SK-MEL-5 (cell line): ENCODE results near the gene TFRC. TPM values are rescaled to one million over a fixed set of nuclear protein-coding genes. Genes with fewer than 3 reads are reported as not detected.
"Not testable (repeated sequence)": the region's sequence is repeated elsewhere in the genome, so short reads cannot be mapped to it uniquely, and the experiment has no call there.

Experiments used
- DNase-seq: peaks from one replicate; pipeline ENCODE4 v3.0.0-alpha.2; 2016; ENCODE audit warnings: low read depth, low spot score
- in situ Hi-C: cut with HindIII; loops from 2 replicates; pipeline ENCODE4 v1.10.0; 2016; ENCODE audit warnings: low sequenced_read_pairs, high pct_unique_total_duplicates, low pct_unique_long_range_greater_than_20kb
- total RNA-seq: library from RNA; depleted of rRNA; stranded (reverse); fragments of >200 nt; shearing (Covaris generic); gene quantifications from 2 replicates; pipeline ENCODE4 v1.2.3, GENCODE V29; 2014

TFRC gene
- total RNA-seq, 1 experiment from 2014 or later: 331 TPM

DNA sequence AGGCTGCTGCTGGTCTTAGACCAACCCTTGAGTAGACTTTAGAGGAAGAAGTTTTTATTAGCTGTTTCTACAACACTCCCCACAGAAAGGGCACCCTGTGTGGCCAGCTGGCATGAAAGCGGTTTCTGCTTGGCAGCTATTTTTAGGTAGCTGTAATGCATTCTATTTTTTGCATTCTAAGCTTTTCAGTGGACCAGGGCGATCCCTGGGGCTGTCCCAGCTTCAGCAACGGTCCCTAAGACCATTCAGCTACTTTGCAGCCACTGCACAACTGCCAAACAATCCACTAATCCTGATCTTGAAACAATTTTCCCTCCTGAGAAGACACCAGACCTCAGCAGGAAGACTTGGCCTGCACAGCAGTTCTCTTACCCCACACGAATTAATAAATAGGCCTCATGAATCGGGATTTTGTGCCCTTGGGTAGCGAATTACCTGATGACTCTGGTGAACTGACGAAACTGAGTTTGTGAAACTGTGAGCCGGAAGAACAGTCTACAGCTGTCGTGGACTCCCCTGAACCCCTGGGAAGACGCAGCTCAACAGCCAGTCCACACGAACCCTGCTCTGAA is 14.6 kb upstream of the TFRC start:
- peak; percentile 17 for DNase-seq
- in situ Hi-C loops: no loop called here

DNA sequence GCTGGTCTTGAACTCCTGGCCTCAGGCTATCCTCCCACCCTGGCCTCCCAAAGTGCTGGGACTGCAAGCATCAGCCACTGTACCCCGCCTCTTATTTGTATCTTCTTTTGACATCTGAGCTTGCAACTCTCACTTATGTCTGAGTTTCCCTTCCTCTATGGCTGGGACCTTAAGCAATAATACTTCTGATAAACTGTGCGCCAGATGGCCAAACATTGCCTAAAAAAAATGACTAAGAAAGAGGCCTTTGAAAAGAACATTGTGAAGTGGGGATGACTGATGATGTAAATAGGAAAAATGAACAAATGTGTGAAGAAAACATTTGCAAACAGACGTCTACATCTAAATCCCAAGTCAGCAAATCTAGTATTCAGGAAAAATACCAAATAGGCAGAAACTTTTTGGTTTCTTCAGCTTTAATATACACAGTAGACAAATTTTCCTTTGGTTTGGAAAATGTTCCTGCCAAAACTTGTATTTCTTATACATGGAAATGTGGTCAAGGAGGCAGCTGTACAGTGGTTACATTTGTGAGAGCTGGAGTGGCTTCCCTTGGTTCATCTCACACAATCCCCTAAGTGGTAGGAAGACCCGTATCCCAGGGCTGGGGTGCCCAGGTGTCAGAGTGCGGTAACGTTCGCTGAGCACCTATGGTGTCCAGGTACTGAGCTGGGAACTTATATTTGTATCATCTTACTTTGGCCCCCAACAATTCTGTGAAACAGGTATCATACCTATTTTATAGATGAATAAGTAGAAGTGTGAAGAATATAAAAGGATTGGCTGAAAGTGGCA is 11.6 kb upstream of the TFRC start:
- in situ Hi-C loops: no loop called here
- DNase-seq: peak; percentile 48

- DNase-seq: no peak
- in situ Hi-C loops: no loop called here
Observed at GRCh38 chr3:196087906-196088305, 6.0 kb upstream of the TFRC start.

DNA sequence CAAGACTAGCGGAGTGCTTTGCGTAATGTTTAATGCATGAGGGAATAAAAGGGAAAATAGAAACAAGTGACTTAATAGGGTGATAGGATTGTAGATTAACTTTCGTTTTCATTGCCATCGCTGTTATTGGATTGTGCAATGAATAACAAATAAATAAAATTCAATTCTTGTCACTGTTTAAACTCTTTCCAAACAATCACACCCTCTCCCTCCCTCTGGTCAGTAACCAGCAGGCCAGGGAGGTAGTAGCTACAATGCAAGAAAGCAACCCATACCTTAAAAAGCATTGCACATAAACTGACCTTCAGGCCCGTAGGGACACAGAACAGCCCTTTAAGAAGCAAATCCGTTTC is 705 bp upstream of the TFRC start:
- in situ Hi-C loops: no loop called here
- no peak for DNase-seq

GRCh38 chr3:196081002-196081833 is 672 bp downstream of the TFRC start:
- peak; percentile 51 for DNase-seq
- in situ Hi-C loops: no loop called here

- DNase-seq, in situ Hi-C loops: not testable (repeated sequence)
Observed at GRCh38 chr3:196080101-196080846, 1.6 kb downstream of the TFRC start.

DNA sequence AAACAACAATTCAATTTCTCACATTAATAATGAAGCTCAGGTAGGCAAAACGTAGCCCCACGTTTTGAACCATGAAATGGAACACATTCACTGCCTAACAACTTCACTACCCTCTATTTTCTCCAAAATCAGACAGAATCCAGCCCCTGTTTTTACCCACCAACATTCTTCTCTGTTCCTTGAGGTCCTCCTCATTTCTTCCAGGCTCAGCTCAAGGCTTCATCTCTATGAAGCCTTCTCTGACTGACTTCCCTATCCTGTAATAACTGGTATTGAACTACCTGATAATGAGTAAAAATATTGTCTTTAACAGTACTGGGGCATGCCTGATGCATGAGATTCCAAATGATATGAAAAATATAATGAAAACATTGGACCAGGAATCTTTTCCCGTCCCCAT is 2.2 kb downstream of the TFRC start:
- no peak for DNase-seq
- in situ Hi-C loops: no loop called here

DNA sequence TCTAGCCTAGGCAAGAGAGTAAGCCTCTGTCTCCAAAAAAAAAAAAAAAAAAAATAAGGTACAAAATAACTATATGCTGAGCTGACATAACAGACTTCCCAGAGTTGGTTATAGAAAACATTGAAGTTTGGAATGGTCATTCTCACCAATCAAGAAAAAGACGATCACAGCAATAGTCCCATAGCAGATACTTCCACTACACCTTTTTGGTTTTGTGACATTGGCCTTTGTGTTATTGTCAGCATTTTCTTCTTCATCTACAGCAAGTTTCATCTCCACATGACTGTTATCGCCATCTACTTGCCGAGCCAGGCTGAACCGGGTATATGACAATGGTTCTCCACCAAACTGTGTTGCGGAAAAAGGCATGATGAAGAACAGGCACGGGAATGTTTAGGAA is 6.9 kb downstream of the TFRC start:
- DNase-seq: no peak
- in situ Hi-C loops: no loop called here

GRCh38 chr3:196073255-196073753 is 8.6 kb downstream of the TFRC start:
- DNase-seq: peak; percentile 86
- in situ Hi-C loops: no loop called here

DNA sequence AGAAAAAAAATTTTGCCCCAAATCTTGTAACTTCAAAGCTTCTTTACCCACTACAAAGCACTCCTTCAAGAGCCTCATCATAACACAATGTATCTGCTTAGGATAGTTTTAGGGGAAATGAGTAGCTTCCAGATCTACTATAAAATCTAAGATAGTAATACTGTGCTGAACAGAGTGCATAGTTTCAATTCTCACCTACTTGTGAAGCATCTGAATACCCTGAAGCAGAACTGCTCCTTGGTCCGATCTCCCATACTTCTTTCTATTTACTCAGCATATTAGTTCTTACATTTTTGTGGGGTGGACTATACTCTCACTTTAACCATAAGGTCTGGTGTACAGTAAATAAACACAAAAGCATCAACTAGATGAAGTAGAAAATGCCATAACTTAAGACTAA is 9.6 kb downstream of the TFRC start:
- in situ Hi-C loops: no loop called here
- no peak for DNase-seq

DNA sequence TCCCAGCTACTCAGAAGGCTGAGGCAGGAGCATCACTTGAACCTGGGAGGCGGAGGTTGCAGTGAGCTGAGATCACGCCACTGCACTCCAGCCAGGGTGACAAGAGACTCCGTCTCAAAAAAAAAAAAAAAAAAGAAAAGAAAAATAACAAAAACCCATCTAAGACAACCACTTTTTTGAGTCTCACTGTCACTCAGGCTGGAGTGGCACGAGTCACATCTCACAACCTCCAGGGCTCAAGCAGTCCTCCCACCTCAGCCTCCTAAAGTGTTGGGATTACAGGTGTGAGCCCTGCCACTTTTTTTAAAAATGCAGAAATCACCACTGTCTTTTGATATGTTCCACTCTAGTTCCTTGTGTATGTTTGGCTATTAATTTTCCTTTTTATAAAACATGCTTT is 13.1 kb downstream of the TFRC start:
- not testable (repeated sequence) for DNase-seq

DNA sequence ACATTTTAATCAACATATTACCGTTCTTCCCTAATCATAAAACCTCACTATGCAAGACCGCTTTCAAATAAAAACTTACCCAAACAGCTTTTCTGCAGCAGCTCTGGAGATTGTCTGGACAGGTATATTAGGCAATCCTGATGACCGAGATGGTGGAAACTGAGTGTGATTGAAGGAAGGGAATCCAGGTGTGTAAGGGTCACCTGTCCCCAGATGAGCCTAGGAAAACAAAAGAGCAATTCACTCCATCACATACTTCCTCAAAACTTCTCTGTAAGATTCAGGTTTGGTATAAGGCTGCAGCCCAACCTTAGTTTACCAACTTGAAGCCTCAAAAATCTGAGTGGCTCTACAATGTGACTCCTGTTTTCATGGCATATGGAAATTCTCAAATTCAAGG is 14.5 kb downstream of the TFRC start:
- no peak for DNase-seq
- in situ Hi-C loops: no loop called here

More for the DNA sequence above, 13.1 kb downstream of the TFRC start:
- in situ Hi-C loops: not testable (repeated sequence)

- in situ Hi-C loops: no loop called here
Observed at GRCh38 chr3:196063971-196064370, 17.9 kb downstream of the TFRC start.

GRCh38 chr3:196063456-196063855 is 18.4 kb downstream of the TFRC start:
- no peak for DNase-seq
- in situ Hi-C loops: no loop called here

More at GRCh38 chr3:196063971-196064370, 17.9 kb downstream of the TFRC start:
- no peak for DNase-seq

DNA sequence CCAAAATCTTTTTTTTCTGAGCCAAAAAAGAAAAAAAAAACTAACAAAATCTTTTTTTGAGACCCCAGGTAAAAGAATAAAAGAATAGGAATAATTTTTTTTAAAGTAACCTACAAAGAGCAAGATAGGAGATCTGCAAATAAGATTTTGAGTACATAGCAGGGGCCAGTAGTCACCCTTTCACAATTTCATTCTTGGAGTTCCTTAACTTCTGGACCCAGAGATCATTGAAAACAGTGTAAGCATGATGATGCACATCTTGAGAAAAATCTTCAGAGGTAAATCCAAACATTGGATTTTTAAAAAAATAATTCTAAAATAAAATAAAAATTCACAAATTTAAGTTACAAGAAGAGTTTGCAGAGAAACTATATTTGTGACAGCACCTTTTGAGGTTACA is 18.8 kb downstream of the TFRC start:
- no peak for DNase-seq
- in situ Hi-C loops: no loop called here

GRCh38 chr3:196060834-196061233 is 21.1 kb downstream of the TFRC start:
- DNase-seq: no peak
- in situ Hi-C loops: no loop called here

- no peak for DNase-seq
- in situ Hi-C loops: no loop called here
Observed at GRCh38 chr3:196057760-196058331, 24.0 kb downstream of the TFRC start.
